HCT116 (cell line): ENCODE data around the gene LAMA4. TPM values are rescaled to one million over a fixed set of nuclear protein-coding genes. Genes with fewer than 3 reads are reported as not detected.

Experiments used
- ATAC-seq: fragments of 200-7000 bp; cut with Tn5 transposase; 2 replicates; pipeline ENCODE4 v1.9.1; 2020; ENCODE audit warnings: mild to moderate bottlenecking, moderate library complexity
- BruUV-seq: library from RNA; stranded (reverse); fragments of 400-500 nt; replicated peaks from 2 replicates; lab custom pipeline; 2021; lab: Mats Ljungman, UMichigan
- CTCF ChIA-PET: fragments of 300-600 bp; sonication (Branson Sonifier 250); formaldehyde crosslinking; loops from one replicate; lab custom pipeline; 2021; ENCODE audit warnings: antibody characterized with exemption; lab: Charles Lee
- POLR2A ChIA-PET: fragments of 300-600, 350-600 bp; sonication (Branson Sonifier 250); formaldehyde crosslinking; loops from one replicate; lab custom pipeline; 2021; ENCODE audit warnings: antibody characterized with exemption; lab: Charles Lee
- RAD21 ChIA-PET, 2 experiments: fragments of 300-600 bp; sonication (Branson Sonifier 250); formaldehyde crosslinking; loops; one replicate each; lab custom pipeline; 2023; ENCODE audit warnings: low total read pairs in 2 of 2; ENCODE audit not compliant: uncharacterized antibody in 2 of 2, unreplicated experiment in 2 of 2, low non-redundant PET in 1 of 2; lab: Charles Lee
- DNase-seq: peaks from one replicate; pipeline ENCODE4 v3.0.0-alpha.2; 2010; ENCODE audit warnings: low read depth, low spot score
- H2AFZ ChIP-seq: fragments of 200-600 bp; shearing (Covaris generic), sonication (generic); 2 replicates; pipeline ENCODE4 v1.6.1; 2017; ENCODE audit warnings: low read depth, mixed run types, mixed read lengths, antibody characterized with exemption, low read length; ENCODE audit not compliant: poor library complexity, severe bottlenecking
- H3K27ac ChIP-seq: 2 replicates; pipeline ENCODE4 v1.5.1; 2012; ENCODE audit warnings: low read depth, low read length
- H3K27me3 ChIP-seq: fragments of 200-600 bp; sonication (generic); 2 replicates; pipeline ENCODE4 v1.6.1; 2016; ENCODE audit warnings: mixed run types, low read length, mixed read lengths; ENCODE audit not compliant: insufficient read depth
- H3K36me3 ChIP-seq, 2 experiments: fragments of 200-500 bp in 1 of 2; fragments of 200-600 bp in 1 of 2; sonication (Bioruptor generic) in 1 of 2; sonication (generic) in 1 of 2; 2 replicates each; pipeline versions ENCODE4 v1.5.1 to v1.6.1; 2014 to 2016; ENCODE audit warnings: low read length in 2 of 2, inconsistent platforms in 1 of 2, mixed read lengths in 1 of 2, mixed run types in 1 of 2; ENCODE audit not compliant: insufficient read depth in 2 of 2, control insufficient read depth in 1 of 2
- H3K4me1 ChIP-seq, 2 experiments: fragments of 200-600 bp in 1 of 2; sonication (generic) in 1 of 2; 2 replicates each; pipeline versions ENCODE4 v1.5.1 to v1.6.1; 2012 to 2017; ENCODE audit warnings: low read length in 2 of 2, inconsistent platforms in 1 of 2, mild to moderate bottlenecking in 1 of 2, mixed read lengths in 1 of 2, mixed run types in 1 of 2, moderate library complexity in 1 of 2; ENCODE audit not compliant: insufficient read depth in 2 of 2, control insufficient read depth in 1 of 2
- H3K4me2 ChIP-seq: fragments of 200-600 bp; sonication (generic); 2 replicates; pipeline ENCODE4 v1.6.1; 2017; ENCODE audit warnings: mixed run types, low read length, mixed read lengths
- H3K4me3 ChIP-seq, 2 experiments: fragments of 200-600 bp in 1 of 2; sonication (generic) in 1 of 2; replicated peaks in 1 of 2; 2 replicates each; pipeline ENCODE4 v1.5.1; 2011 to 2016; ENCODE audit warnings: low read length in 2 of 2, control low read depth in 1 of 2, low read depth in 1 of 2, mild to moderate bottlenecking in 1 of 2, mixed read lengths in 1 of 2, mixed run types in 1 of 2
- H3K79me2 ChIP-seq: fragments of 200-600 bp; sonication (generic); 2 replicates; pipeline ENCODE4 v1.6.1; 2017; ENCODE audit warnings: mild to moderate bottlenecking, mixed run types, low read length, moderate library complexity, mixed read lengths; ENCODE audit not compliant: insufficient read depth
- H3K9ac ChIP-seq: fragments of 200-600 bp; sonication (generic); 2 replicates; pipeline ENCODE4 v1.6.1; 2016; ENCODE audit warnings: low read length, mixed read lengths
- H3K9me2 ChIP-seq: fragments of 200-600 bp; sonication (generic), shearing (Covaris generic); 2 replicates; pipeline ENCODE4 v1.6.1; 2017; ENCODE audit warnings: mixed run types, mild to moderate bottlenecking, moderate library complexity; ENCODE audit not compliant: insufficient read depth
- H3K9me3 ChIP-seq, 2 experiments: fragments of 200-500 bp in 1 of 2; fragments of 200-600 bp in 1 of 2; sonication (Bioruptor generic) in 1 of 2; sonication (generic) in 1 of 2; 2 replicates each; pipeline ENCODE4 v1.6.1; 2014 to 2017; ENCODE audit warnings: low read length in 2 of 2, mixed read lengths in 2 of 2, inconsistent platforms in 1 of 2, low read depth in 1 of 2, mild to moderate bottlenecking in 1 of 2, mixed run types in 1 of 2, moderate library complexity in 1 of 2; ENCODE audit not compliant: control insufficient read depth in 1 of 2, insufficient read depth in 1 of 2
- H4K20me1 ChIP-seq: fragments of 200-600 bp; sonication (generic), shearing (Covaris generic); 2 replicates; pipeline ENCODE4 v1.6.1; 2017; ENCODE audit warnings: mixed run types, mild to moderate bottlenecking, moderate library complexity; ENCODE audit not compliant: insufficient read depth
- CBX3 ChIP-seq: IDR thresholded peaks from 2 replicates; pipeline ENCODE4 v1.6.1; 2012; ENCODE audit warnings: low read depth
- EGR1 ChIP-seq: IDR thresholded peaks from 2 replicates; pipeline ENCODE4 v1.6.1; 2012; ENCODE audit warnings: low read depth
- EZH2 ChIP-seq: fragments of 200-600 bp; sonication (generic); IDR thresholded peaks from 2 replicates; pipeline ENCODE4 v1.6.1; 2017; ENCODE audit warnings: antibody characterized with exemption, mixed run types
- FOSL1 ChIP-seq: IDR thresholded peaks from 2 replicates; pipeline ENCODE4 v1.6.1; 2012; ENCODE audit warnings: low read depth
- POLR2A ChIP-seq: IDR thresholded peaks from 2 replicates; pipeline ENCODE4 v1.7.0; 2011; ENCODE audit warnings: borderline replicate concordance; ENCODE audit not compliant: insufficient read depth, insufficient read length; ENCODE audit errors: extremely low read depth
- POLR2AphosphoS5 ChIP-seq: IDR thresholded peaks from 2 replicates; pipeline ENCODE4 v1.6.1; 2011; ENCODE audit warnings: mild to moderate bottlenecking, low read depth, low read length, moderate library complexity
- RAD21 ChIP-seq: IDR thresholded peaks from 2 replicates; pipeline ENCODE4 v1.6.1; 2012; ENCODE audit warnings: low read depth, mild to moderate bottlenecking
- SIN3A ChIP-seq: IDR thresholded peaks from 2 replicates; pipeline ENCODE4 v1.6.1; 2012; ENCODE audit warnings: low read depth
- SP1 ChIP-seq: IDR thresholded peaks from 2 replicates; pipeline ENCODE4 v1.6.1; 2012; ENCODE audit warnings: low read depth
- SRF ChIP-seq: IDR thresholded peaks from 2 replicates; pipeline ENCODE4 v1.6.1; 2012; ENCODE audit warnings: low read depth
- TCF7L2 ChIP-seq: IDR thresholded peaks from 2 replicates; pipeline ENCODE4 v1.7.0; 2011; ENCODE audit warnings: borderline replicate concordance, inconsistent platforms; ENCODE audit not compliant: insufficient read depth, insufficient read length; ENCODE audit errors: extremely low read depth
- ZBTB33 ChIP-seq: IDR thresholded peaks from 2 replicates; pipeline ENCODE4 v1.6.1; 2011; ENCODE audit warnings: mild to moderate bottlenecking, low read length, moderate library complexity; ENCODE audit not compliant: insufficient replicate concordance; ENCODE audit errors: extremely low read depth
- ZNF274 ChIP-seq: fragments of 200-500 bp; sonication (Bioruptor generic); IDR thresholded peaks from 2 replicates; pipeline ENCODE4 v1.6.1; 2014; ENCODE audit warnings: mild to moderate bottlenecking, low read depth, low read length, inconsistent platforms
- intact Hi-C: fragments of 100-400 bp; cut with micrococcal nuclease; formaldehyde crosslinking; loops from 2 replicates; pipeline ENCODE4 v1.10.0; 2022
- total RNA-seq: library from RNA; stranded (reverse); gene quantifications from one replicate; pipeline ENCODE4 v1.2.1, GENCODE V29; 2021; ENCODE audit not compliant: unreplicated experiment

Gene LAMA4
- total RNA-seq, 1 experiment from 2014 or later: 2.2 TPM

- intact Hi-C loops: no loop called here
- Histone ChIP-seq H2AFZ (no peak overlapping the region), H3K9me3 (no peaks in the 10 kb centered on the region), H3K4me1 (peaks cover 5 to 15% of the 10 kb centered on the region in 2 experiments; a peak in 2 of 4 replicates), H3K79me2 (no peaks in the 10 kb centered on the region), H3K9me2 (no peaks in the 10 kb centered on the region), H3K27me3 (no peaks in the 10 kb centered on the region), H3K9ac (no peak overlapping the region), H3K4me2 (no peak overlapping the region), H4K20me1 (no peaks in the 10 kb centered on the region), H3K4me3 (no peak overlapping the region), H3K27ac (no peak overlapping the region), H3K36me3 (no peaks in the 10 kb centered on the region)
- CTCF ChIA-PET: no interaction called here
- ATAC-seq: no peak
- POLR2A ChIA-PET: no interaction called here
- TF ChIP-seq FOSL1 (no peak), SP1 (no peak), CBX3 (no peak), POLR2A (no peak), ZNF274 (no peak)
- DNase-seq: no peak
- no TSS peak for BruUV-seq
- RAD21 ChIA-PET: no interaction called here
These were observed 22.7 kb downstream of the LAMA4 start for GRCh38 chr6:112231594-112232060.

DNA sequence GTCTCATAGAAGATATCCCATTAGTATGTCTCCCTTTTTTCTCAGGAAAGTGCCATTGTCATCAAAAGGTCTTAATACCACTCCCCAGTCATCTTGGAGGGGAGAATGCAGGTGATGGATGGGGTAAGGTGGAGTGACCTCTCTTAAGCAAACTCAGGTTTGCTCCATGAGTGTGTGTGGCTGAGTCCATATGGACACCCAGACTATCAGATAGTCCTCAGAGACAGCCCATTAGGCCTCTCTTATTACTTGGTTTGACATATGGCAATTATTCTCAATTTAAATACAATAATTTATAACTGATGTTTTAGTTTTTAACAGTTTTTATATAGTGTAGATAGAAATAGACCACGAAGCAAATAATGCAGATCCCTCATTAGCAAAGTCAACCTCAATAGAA lies 23.2 kb downstream of the LAMA4 start:
- BruUV-seq: no TSS peak
- Histone ChIP-seq H3K9me3 (no peaks in the 10 kb centered on the region), H3K36me3 (no peaks in the 10 kb centered on the region), H3K79me2 (no peaks in the 10 kb centered on the region), H2AFZ (no peak overlapping the region), H3K9ac (no peak overlapping the region), H3K27ac (no peak overlapping the region), H3K4me3 (no peak overlapping the region), H3K9me2 (no peaks in the 10 kb centered on the region), H3K27me3 (no peaks in the 10 kb centered on the region), H3K4me1 (peaks cover 5 to 15% of the 10 kb centered on the region in 2 experiments; a peak in 2 of 4 replicates), H4K20me1 (no peaks in the 10 kb centered on the region), H3K4me2 (no peak overlapping the region)
- DNase-seq (no peak), ATAC-seq (no peak)
- ChIA-PET RAD21 (no interaction called here), POLR2A (no interaction called here), CTCF (no interaction called here)
- intact Hi-C loops: no loop called here
- TF ChIP-seq RAD21 (no peak), EGR1 (no peak), EZH2 (no peak), TCF7L2 (no peak), POLR2AphosphoS5 (no peak), SRF (no peak), SP1 (no peak), ZBTB33 (no peak), SIN3A (no peak), POLR2A (no peak)
